Transverse colon (tissue), 3 donors: ENCODE measurements around the gene ZNF821.

Experiments
- CTCF ChIP-seq, 5 experiments: fragments of 200-600 bp in 3 of 5; fragments of 450-650 bp in 2 of 5; sonication (generic) in 3 of 5; IDR thresholded peaks; 1 replicate in 2 of 5; 2 replicates in 3 of 5; pipeline ENCODE4 v1.5.1; 2016 to 2017; ENCODE audit warnings: antibody characterized with exemption in 5 of 5, inconsistent platforms in 3 of 5, mild to moderate bottlenecking in 2 of 5, moderate library complexity in 1 of 5
- EP300 ChIP-seq: sonication (generic); formaldehyde crosslinking; IDR thresholded peaks from one replicate; pipeline ENCODE4 v1.6.1; 2017; ENCODE audit warnings: antibody characterized with exemption, low read depth
- POLR2A ChIP-seq: fragments of 450-650 bp; IDR thresholded peaks from one replicate; pipeline ENCODE4 v1.6.1; 2016; ENCODE audit warnings: antibody characterized with exemption, mild to moderate bottlenecking, moderate library complexity

- no peak for TF ChIP-seq EP300
- no peak for TF ChIP-seq CTCF (IDR thresholded peaks at IDR 0.05)
- TF ChIP-seq POLR2A, result no peak
These were observed 31.8 kb downstream of the ZNF821 start for GRCh38 chr16:71852158-71852557.
